ENCODE data around the gene DCN.

DCN gene

GRCh38 chr12:91186156-91186555, 3.5 kb upstream of the DCN start:
- no peak for DNase-seq (ENCODE audit: low spot score)

DNA sequence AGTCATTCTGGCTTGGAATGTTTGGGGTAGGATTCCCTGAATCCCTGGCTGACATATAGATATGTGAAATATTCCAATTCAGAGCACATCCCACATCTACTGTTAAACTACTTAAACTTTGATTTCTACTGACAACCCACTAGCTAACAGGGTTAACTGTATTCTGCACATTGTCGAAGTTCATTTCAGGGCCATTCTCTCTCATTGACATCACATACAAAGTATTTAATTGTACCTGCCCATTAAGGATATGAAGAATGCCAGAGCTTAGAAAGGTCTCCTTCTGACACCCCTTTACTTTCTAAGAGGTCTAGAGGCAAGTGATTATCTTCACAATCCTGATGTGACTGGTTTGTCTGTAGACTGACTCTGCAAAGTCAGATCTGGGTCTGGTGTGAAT, 2.8 kb upstream of the DCN start:
- no peak for DNase-seq (ENCODE audit: low spot score)

DNA sequence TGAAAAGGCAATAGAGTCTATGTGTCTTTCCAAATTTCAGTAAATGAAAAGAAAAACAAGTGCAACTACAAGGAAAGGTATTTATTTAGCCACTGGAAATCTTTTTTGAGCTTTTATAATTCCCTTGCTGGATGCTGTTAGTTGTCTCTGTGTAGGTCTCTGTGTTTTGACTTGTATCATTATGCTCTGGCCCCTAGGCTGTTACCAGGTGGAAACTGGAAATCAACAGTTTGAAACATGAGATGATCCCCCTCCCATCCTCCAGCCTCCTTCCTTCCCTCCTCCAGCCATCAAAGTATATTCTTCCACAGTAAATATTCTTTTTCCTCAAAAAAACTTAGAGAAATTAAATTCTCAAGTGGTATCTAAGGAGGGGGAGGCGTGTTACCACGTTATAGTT, 934 bp upstream of the DCN start:
- no peak for DNase-seq (ENCODE audit: low spot score)

- no peak for DNase-seq (ENCODE audit: low spot score)
Measured at GRCh38 chr12:91180582-91181395, 1.8 kb downstream of the DCN start.

DNA sequence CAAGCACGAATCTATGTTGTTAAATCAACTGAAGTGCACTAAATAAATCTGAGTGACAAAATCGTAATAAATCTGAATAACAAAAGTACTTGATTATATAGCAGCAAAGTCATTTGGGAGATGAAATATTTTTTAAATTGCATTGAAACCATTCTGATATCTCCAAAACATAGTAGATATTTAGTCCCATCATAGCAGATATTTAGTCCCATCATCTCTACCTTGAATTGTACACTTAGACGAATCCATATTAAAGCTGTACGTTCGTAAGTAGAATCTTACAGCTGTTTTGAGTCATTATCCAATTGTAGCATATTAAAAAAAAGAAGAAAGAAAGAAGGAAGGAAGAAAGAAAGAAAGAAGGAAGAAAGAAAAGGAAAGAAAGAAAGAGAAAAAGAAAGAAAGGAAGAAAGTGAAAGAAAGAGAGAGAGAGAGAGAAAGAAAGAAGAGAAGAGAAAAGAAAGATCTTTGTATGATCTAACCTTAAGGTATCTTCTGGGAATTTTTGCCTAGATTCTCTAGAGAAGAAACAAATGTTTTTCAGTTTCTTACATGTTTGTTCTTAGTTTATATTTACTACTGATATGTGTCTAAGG, 2.6 kb downstream of the DCN start:
- DNase-seq (ENCODE audit: low spot score) = no peak

DNA sequence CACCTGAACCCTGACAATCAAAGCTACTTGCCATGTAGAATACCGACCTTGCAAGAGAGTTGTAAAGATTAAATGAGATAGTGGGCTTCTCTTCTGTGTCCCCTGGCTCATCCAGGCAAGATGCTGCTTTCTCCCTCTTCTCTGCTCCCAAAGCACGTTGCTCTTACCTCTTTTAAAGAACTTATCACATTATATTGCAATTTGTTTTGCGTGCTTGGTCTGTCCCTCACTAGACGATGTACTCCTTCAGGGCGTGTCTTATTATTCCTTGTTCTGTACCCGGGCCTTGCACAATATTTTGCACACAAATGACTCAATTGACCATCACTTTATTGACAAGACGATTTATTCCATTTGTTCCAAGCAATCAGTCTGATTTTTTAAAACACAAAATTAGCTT, 3.3 kb downstream of the DCN start:
- no peak for DNase-seq (ENCODE audit: low spot score)

- no peak for DNase-seq (ENCODE audit: low spot score)
Measured at GRCh38 chr12:91178781-91179180, 3.8 kb downstream of the DCN start.

- DNase-seq (ENCODE audit: low spot score) = no peak
Measured at GRCh38 chr12:91178139-91178561, 4.5 kb downstream of the DCN start.

DNA sequence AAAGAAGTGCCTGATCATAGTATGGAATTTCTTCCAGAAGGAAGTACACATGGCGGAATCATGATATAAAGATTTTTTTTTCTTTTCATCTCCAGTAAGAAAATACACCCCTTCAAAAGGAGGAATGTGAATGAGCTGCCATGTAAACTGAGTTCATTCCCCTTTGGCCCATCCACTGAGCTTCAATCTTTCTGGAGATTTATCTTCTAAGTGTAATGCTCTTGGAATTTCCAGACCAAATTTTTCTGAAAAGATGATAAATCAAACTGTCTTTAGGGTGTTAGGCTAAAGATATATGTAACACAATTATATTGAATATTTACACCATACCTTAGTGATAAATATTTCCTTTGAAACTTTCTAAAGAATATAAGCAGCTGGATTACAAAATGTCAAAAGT, 5.2 kb downstream of the DCN start:
- DNase-seq (ENCODE audit: low spot score) = no peak

DNA sequence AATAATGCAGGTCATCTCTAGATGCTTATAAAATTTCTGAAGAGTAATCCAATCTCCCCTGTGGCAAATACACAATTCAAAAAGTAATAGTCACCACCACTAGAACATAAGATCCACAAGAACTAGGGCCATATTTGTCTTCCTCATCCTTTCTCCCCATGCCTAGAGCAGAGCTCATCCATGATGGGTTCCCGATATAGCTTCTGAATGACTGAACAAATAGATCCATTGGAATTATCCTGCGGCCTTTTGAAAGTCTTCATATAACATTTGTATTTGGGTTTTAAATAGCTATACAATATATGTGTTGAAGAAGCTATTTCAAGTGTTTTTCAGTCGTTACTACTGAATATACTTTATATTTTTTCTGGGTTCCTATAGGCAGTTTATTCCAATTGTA, 5.7 kb downstream of the DCN start:
- no peak for DNase-seq (ENCODE audit: low spot score)

GRCh38 chr12:91176358-91176757, 6.3 kb downstream of the DCN start:
- DNase-seq (ENCODE audit: low spot score) = no peak

GRCh38 chr12:91173124-91173523, 9.5 kb downstream of the DCN start:
- DNase-seq (ENCODE audit: low spot score) = no peak

DNA sequence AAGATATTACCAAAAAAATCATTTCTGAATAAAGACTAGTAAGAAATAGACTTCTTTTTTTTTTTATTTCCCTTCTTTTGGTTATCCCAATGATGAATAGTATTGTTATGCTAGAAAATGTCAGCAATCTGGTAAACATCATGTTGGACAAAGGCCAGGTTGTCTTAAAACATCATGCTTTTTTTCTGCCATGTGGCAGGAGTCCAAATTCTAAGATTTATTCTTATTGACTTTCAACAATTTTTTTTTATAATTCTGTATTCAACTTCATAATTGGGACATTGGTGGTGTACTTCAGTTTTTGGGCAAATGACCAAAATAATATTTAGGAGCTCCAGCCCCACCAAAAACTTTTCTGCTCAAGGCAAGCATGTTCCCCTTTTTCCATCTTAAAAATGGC, 10.5 kb downstream of the DCN start:
- DNase-seq (ENCODE audit: low spot score) = no peak

- DNase-seq (ENCODE audit: low spot score) = no peak
Measured at GRCh38 chr12:91171476-91171875, 11.1 kb downstream of the DCN start.

GRCh38 chr12:91163116-91163515, 19.5 kb downstream of the DCN start:
- no peak for DNase-seq (ENCODE audit: low spot score)

- DNase-seq (ENCODE audit: low spot score) = no peak
Measured at GRCh38 chr12:91161009-91161408, 21.6 kb downstream of the DCN start.

DNA sequence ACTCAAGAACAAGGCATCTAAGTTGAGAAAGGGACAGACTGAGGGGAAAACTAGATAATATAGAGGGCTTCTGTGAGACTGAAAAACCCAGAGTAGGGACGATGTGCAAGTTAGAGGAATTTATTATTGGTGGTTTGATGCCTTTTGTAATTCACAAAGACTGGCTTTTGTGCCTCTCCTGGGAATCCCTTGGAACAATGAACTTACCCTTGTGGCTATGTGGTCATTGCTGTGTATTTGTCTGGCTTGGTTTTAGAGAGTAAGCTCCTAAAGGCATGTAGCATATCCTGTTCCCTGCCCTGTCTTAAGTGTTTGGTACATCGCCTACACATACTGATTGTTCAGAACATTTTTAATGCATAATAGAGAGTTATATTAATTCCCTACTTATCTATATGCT, 26.6 kb downstream of the DCN start:
- DNase-seq (ENCODE audit: low spot score) = no peak

DNA sequence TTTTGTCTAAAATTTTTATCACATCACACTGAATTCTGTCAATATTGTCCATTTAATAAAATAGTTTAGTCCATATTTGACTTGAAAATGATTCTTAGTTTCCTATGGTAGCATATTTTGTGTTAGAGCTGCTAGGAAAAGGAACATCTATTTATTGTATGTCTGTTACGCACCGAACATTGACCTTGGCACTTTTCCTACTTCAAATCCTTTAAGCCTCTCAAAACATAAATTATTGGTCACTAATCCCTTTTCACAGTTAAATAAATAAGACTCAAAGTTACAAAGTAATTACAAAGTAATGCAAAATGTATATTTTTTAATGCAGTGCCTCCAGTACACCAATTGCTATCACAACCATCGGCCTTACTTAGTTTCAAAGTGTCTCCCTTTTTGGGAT, 28.5 kb downstream of the DCN start:
- no peak for DNase-seq (ENCODE audit: low spot score)

DNA sequence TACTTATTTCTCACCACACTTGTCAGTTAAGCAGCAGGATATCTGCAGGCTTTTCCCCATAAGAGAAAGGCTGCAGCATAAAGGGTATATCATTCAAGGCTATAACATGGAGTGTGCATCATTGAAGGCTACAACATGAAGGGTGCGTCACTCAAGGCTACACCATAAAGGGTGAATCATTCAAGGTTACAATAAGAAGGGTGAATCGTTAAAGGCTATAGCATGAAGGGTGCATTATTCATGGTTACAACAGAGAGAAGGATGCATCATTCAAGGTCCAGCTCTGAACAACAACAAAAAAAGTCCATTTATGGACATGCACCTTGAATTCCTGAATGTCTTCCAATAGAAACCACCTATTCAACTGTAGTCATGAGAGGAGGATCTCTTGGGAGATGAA, 38.6 kb downstream of the DCN start:
- DNase-seq (ENCODE audit: low spot score) = no peak

DNA sequence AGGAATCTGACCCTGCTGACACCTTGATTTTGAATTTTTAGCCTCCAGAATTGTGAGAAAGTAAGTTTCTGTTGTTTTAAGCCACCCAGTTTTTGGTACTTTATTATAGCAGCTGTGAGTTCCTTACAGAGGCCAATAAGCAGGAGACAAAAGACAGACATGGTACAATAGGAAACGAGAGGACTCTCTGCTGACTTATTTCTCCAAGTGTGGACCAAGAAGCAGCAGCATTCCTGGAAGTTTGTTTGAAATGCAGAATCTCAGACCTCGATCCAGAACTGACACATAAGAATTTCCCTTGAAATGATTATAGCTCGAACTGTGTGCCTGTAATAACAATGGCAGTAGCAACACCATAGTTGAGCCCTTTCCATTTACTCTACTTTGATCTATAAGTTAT, 39.4 kb downstream of the DCN start:
- DNase-seq (ENCODE audit: low spot score) = no peak

- DNase-seq (ENCODE audit: low spot score) = no peak
Measured at GRCh38 chr12:91142221-91142631, 40.4 kb downstream of the DCN start.

- DNase-seq (ENCODE audit: low spot score) = no peak
Measured at GRCh38 chr12:91140026-91140931, 42.3 kb downstream of the DCN start.

- no peak for DNase-seq (ENCODE audit: low spot score)
Measured at GRCh38 chr12:91139286-91139685, 43.3 kb downstream of the DCN start.

Data from putamen (tissue), 1 donor.